Vagina (tissue), 2 donors: ENCODE measurements around the gene TOX2. TPM values are rescaled to one million over a fixed set of nuclear protein-coding genes. Genes with fewer than 3 reads are reported as not detected.

Experiments
- DNase-seq, 2 donors: peaks; one replicate each; pipeline ENCODE4 v3.0.0-alpha.2; 2017; ENCODE audit errors: extremely low spot score in 2 of 2
- H3K27ac ChIP-seq: fragments of 200-600 bp; sonication (generic); one replicate; pipeline ENCODE4 v1.5.1; 2019
- H3K27me3 ChIP-seq: fragments of 200-600 bp; sonication (generic); one replicate; pipeline ENCODE4 v1.5.1; 2019
- H3K36me3 ChIP-seq, 2 donors: fragments of 200-600 bp; sonication (generic); one replicate each; pipeline ENCODE4 v1.5.1; 2017 to 2019
- H3K4me1 ChIP-seq: fragments of 200-600 bp; sonication (generic); one replicate; pipeline ENCODE4 v1.5.1; 2019
- H3K4me3 ChIP-seq, 2 donors: fragments of 200-600 bp; sonication (generic); 1 replicate in 1 of 2; 2 replicates in 1 of 2; pipeline ENCODE4 v1.5.1; 2016 to 2019
- H3K9me3 ChIP-seq: fragments of 200-600 bp; sonication (generic); one replicate; pipeline ENCODE4 v1.5.1; 2019
- CTCF ChIP-seq, 3 experiments: fragments of 450-650 bp in 2 of 3; fragments of 200-600 bp in 1 of 3; sonication (generic) in 1 of 3; IDR thresholded peaks; one replicate each; pipeline ENCODE4 v1.5.1; 2017 to 2019; ENCODE audit warnings: antibody characterized with exemption in 3 of 3, mild to moderate bottlenecking in 2 of 3, moderate library complexity in 2 of 3
- POLR2A ChIP-seq, 2 donors: fragments of 450-650 bp; IDR thresholded peaks; one replicate each; pipeline ENCODE4 v1.6.1; 2017; ENCODE audit warnings: antibody characterized with exemption in 2 of 2, mild to moderate bottlenecking in 2 of 2, moderate library complexity in 2 of 2
- POLR2AphosphoS5 ChIP-seq, 2 donors: sonication (generic); formaldehyde crosslinking; IDR thresholded peaks; one replicate each; pipeline ENCODE4 v1.9.0; 2017; ENCODE audit warnings: antibody characterized with exemption in 2 of 2, mild to moderate bottlenecking in 2 of 2, low read depth in 1 of 2; ENCODE audit not compliant: insufficient read depth in 1 of 2
- intact Hi-C: fragments of 100-400 bp; cut with DNase I; formaldehyde crosslinking; loops from one replicate; pipeline ENCODE4 v1.15.1; 2023
- total RNA-seq: library from RNA; depleted of rRNA; stranded (reverse); fragments of >200 nt; gene quantifications from one replicate; pipeline ENCODE4 v1.2.3, GENCODE V29; 2016

Gene TOX2
- total RNA-seq, 1 donor from 2014 or later = 5.2 TPM

GRCh38 chr20:43945391-43946205, 30.9 kb downstream of the TOX2 start:
- no peak overlapping the region for H3K4me3 ChIP-seq
- no peak for DNase-seq
- no peak overlapping the region for H3K27ac ChIP-seq
- H3K9me3 ChIP-seq = no peaks in the 10 kb centered on the region
- peaks cover 14% of the 10 kb centered on the region for H3K4me1 ChIP-seq
- intact Hi-C loops = no loop called here
- no peaks in the 10 kb centered on the region for H3K36me3 ChIP-seq
- TF ChIP-seq POLR2A (IDR thresholded peaks at IDR 0.05) = no peak
- TF ChIP-seq POLR2AphosphoS5 (IDR thresholded peaks at IDR 0.05; ENCODE audit: insufficient read depth in 1 of 2, low read depth in 1 of 2) = no peak
- TF ChIP-seq CTCF (IDR thresholded peaks at IDR 0.05) = no peak
- no peaks in the 10 kb centered on the region for H3K27me3 ChIP-seq

- intact Hi-C loops = no loop called here
- Histone ChIP-seq H3K9me3 (no peaks in the 10 kb centered on the region), H3K27me3 (no peaks in the 10 kb centered on the region), H3K36me3 (no peaks in the 10 kb centered on the region), H3K27ac (no peak overlapping the region), H3K4me1 (peaks cover 14% of the 10 kb centered on the region), H3K4me3 (no peak overlapping the region)
- DNase-seq = no peak
- no peak for TF ChIP-seq POLR2AphosphoS5 (IDR thresholded peaks at IDR 0.05; ENCODE audit: insufficient read depth in 1 of 2, low read depth in 1 of 2)
These were observed 31.5 kb downstream of the TOX2 start for GRCh38 chr20:43946206-43946491.

- H3K36me3 ChIP-seq = no peaks in the 10 kb centered on the region
- DNase-seq = no peak
- no peak overlapping the region for H3K4me3 ChIP-seq
- H3K9me3 ChIP-seq = no peaks in the 10 kb centered on the region
- H3K27me3 ChIP-seq = no peaks in the 10 kb centered on the region
- intact Hi-C loops = no loop called here
- TF ChIP-seq POLR2AphosphoS5 (IDR thresholded peaks at IDR 0.05; ENCODE audit: insufficient read depth in 1 of 2, low read depth in 1 of 2) (no peak), CTCF (IDR thresholded peaks at IDR 0.05) (no peak), POLR2A (IDR thresholded peaks at IDR 0.05) (no peak)
- no peak overlapping the region for H3K27ac ChIP-seq
- peaks cover 14% of the 10 kb centered on the region for H3K4me1 ChIP-seq
These were observed 32.1 kb downstream of the TOX2 start for GRCh38 chr20:43946659-43947315.

GRCh38 chr20:43947316-43947710, 32.7 kb downstream of the TOX2 start:
- peaks cover 10% of the 10 kb centered on the region for H3K4me1 ChIP-seq
- no peaks in the 10 kb centered on the region for H3K27me3 ChIP-seq
- H3K9me3 ChIP-seq = no peaks in the 10 kb centered on the region
- no peak overlapping the region for H3K4me3 ChIP-seq
- intact Hi-C loops = no loop called here
- no peaks in the 10 kb centered on the region for H3K36me3 ChIP-seq
- TF ChIP-seq POLR2A (IDR thresholded peaks at IDR 0.05) (no peak), POLR2AphosphoS5 (IDR thresholded peaks at IDR 0.05; ENCODE audit: insufficient read depth in 1 of 2, low read depth in 1 of 2) (no peak), CTCF (IDR thresholded peaks at IDR 0.05) (no peak)
- no peak for DNase-seq
- H3K27ac ChIP-seq = no peak overlapping the region

GRCh38 chr20:43948455-43948854, 33.8 kb downstream of the TOX2 start:
- Histone ChIP-seq H3K4me1 (no peaks in the 10 kb centered on the region), H3K9me3 (no peaks in the 10 kb centered on the region), H3K27ac (no peak overlapping the region), H3K36me3 (no peaks in the 10 kb centered on the region), H3K27me3 (no peaks in the 10 kb centered on the region), H3K4me3 (no peak overlapping the region)
- intact Hi-C loops = no loop called here
- no peak for DNase-seq
- TF ChIP-seq POLR2A (IDR thresholded peaks at IDR 0.05) (no peak), POLR2AphosphoS5 (IDR thresholded peaks at IDR 0.05; ENCODE audit: insufficient read depth in 1 of 2, low read depth in 1 of 2) (no peak), CTCF (IDR thresholded peaks at IDR 0.05) (no peak)
